Adipocyte (in vitro differentiated cells): ENCODE results near the gene PSMG3.

ENCODE experiments used
- DNase-seq: peaks from one replicate; pipeline ENCODE4 v3.0.0-alpha.2; 2015; ENCODE audit warnings: low read depth
- H3K27me3 ChIP-seq: replicated peaks from 2 replicates; pipeline ENCODE4 v1.7.0; 2013; ENCODE audit warnings: mild to moderate bottlenecking, low read length, moderate library complexity; ENCODE audit not compliant: control insufficient read depth, insufficient read depth
- H3K36me3 ChIP-seq: 2 replicates; pipeline ENCODE4 v1.7.0; 2013; ENCODE audit warnings: low read length, mild to moderate bottlenecking, moderate library complexity; ENCODE audit not compliant: control insufficient read depth, insufficient read depth, severe bottlenecking
- H3K4me1 ChIP-seq: 2 replicates; pipeline ENCODE4 v1.7.0; 2013; ENCODE audit warnings: mild to moderate bottlenecking, low read length, moderate library complexity; ENCODE audit not compliant: control insufficient read depth, insufficient read depth
- H3K4me3 ChIP-seq: 2 replicates; pipeline ENCODE4 v1.7.0; 2013; ENCODE audit warnings: mild to moderate bottlenecking, low read length, moderate library complexity
- H3K9ac ChIP-seq: 2 replicates; pipeline ENCODE4 v1.7.0; 2013; ENCODE audit warnings: mild to moderate bottlenecking, low read length, moderate library complexity
- H3K9me3 ChIP-seq: 2 replicates; pipeline ENCODE4 v1.7.0; 2013; ENCODE audit warnings: mild to moderate bottlenecking, low read length, moderate library complexity; ENCODE audit not compliant: control insufficient read depth

Gene PSMG3

GRCh38 chr7:1561036-1561940, 8.5 kb downstream of the PSMG3 start:
- peaks cover 17% of the 10 kb centered on the region for H3K4me1 ChIP-seq
- H3K36me3 ChIP-seq, result peaks cover 6% of the 10 kb centered on the region
- no peak for DNase-seq
- no peak overlapping the region for H3K4me3 ChIP-seq
- H3K9ac ChIP-seq, result no peak overlapping the region
- H3K27me3 ChIP-seq, result no peaks in the 10 kb centered on the region
- H3K9me3 ChIP-seq, result no peaks in the 10 kb centered on the region

GRCh38 chr7:1560620-1561031, 9.2 kb downstream of the PSMG3 start:
- Histone ChIP-seq H3K27me3 (no peaks in the 10 kb centered on the region), H3K36me3 (peaks cover 6% of the 10 kb centered on the region), H3K9me3 (no peaks in the 10 kb centered on the region), H3K4me3 (no peak overlapping the region), H3K9ac (no peak overlapping the region), H3K4me1 (peaks cover 17% of the 10 kb centered on the region)
- no peak for DNase-seq

- Histone ChIP-seq H3K4me3 (no peak overlapping the region), H3K9me3 (no peaks in the 10 kb centered on the region), H3K9ac (no peak overlapping the region), H3K4me1 (peaks cover 22% of the 10 kb centered on the region), H3K36me3 (no peaks in the 10 kb centered on the region), H3K27me3 (no peaks in the 10 kb centered on the region)
- DNase-seq, result no peak
Measured at GRCh38 chr7:1559626-1560590, 9.9 kb downstream of the PSMG3 start.

- Histone ChIP-seq H3K9ac (no peak overlapping the region), H3K27me3 (no peaks in the 10 kb centered on the region), H3K4me3 (no peak overlapping the region), H3K9me3 (no peaks in the 10 kb centered on the region), H3K36me3 (no peaks in the 10 kb centered on the region), H3K4me1 (peaks cover 16% of the 10 kb centered on the region)
- no peak for DNase-seq
Measured at GRCh38 chr7:1558841-1559625, 10.8 kb downstream of the PSMG3 start.

- no peak overlapping the region for H3K4me3 ChIP-seq
- H3K9me3 ChIP-seq, result no peaks in the 10 kb centered on the region
- no peak for DNase-seq
- H3K36me3 ChIP-seq, result no peaks in the 10 kb centered on the region
- no peak overlapping the region for H3K9ac ChIP-seq
- no peaks in the 10 kb centered on the region for H3K27me3 ChIP-seq
- peaks cover 13% of the 10 kb centered on the region for H3K4me1 ChIP-seq
Measured at GRCh38 chr7:1558181-1558811, 11.5 kb downstream of the PSMG3 start.

- DNase-seq, result no peak
- Histone ChIP-seq H3K4me3 (no peak overlapping the region), H3K27me3 (no peaks in the 10 kb centered on the region)
Measured at GRCh38 chr7:1557771-1558170, 12.1 kb downstream of the PSMG3 start.

GRCh38 chr7:1557006-1557405, 12.8 kb downstream of the PSMG3 start:
- Histone ChIP-seq H3K27me3 (no peaks in the 10 kb centered on the region), H3K4me3 (no peak overlapping the region), H3K4me1 (peaks cover 13% of the 10 kb centered on the region), H3K9ac (no peak overlapping the region), H3K9me3 (no peaks in the 10 kb centered on the region), H3K36me3 (no peaks in the 10 kb centered on the region)
- DNase-seq, result no peak

More at GRCh38 chr7:1557771-1558170, 12.1 kb downstream of the PSMG3 start:
- Histone ChIP-seq H3K9ac (no peak overlapping the region), H3K9me3 (no peaks in the 10 kb centered on the region), H3K36me3 (no peaks in the 10 kb centered on the region), H3K4me1 (peaks cover 13% of the 10 kb centered on the region)

GRCh38 chr7:1555813-1556543, 13.9 kb downstream of the PSMG3 start, which contains the start of gene TMEM184A:
TSS of gene TMEM184A (minus strand) at chr7:1556205. CDS start at chr7:1555484, 721 bp downstream.
- DNase-seq, result no peak
- Histone ChIP-seq H3K36me3 (no peaks in the 10 kb centered on the region), H3K9ac (peak within 1 kb of the TSS; percentile 46), H3K4me1 (peaks cover 13% of the 10 kb centered on the region), H3K9me3 (no peaks in the 10 kb centered on the region), H3K4me3 (no peak within 1 kb of the TSS), H3K27me3 (no peaks in the 10 kb centered on the region)

- Histone ChIP-seq H3K4me3 (no peak overlapping the region), H3K9ac (peak overlapping the region; percentile 46), H3K9me3 (no peaks in the 10 kb centered on the region), H3K27me3 (no peaks in the 10 kb centered on the region), H3K36me3 (no peaks in the 10 kb centered on the region), H3K4me1 (peaks cover 13% of the 10 kb centered on the region)
- DNase-seq, result peak; percentile 54
Measured at GRCh38 chr7:1555046-1555812, 14.6 kb downstream of the PSMG3 start.
